Natural killer cell (primary cell): Measurements from ENCODE around the gene FARSA. TPM values are rescaled to one million over a fixed set of nuclear protein-coding genes. Genes with fewer than 3 reads are reported as not detected.
"Not testable (repeated sequence)": the region's sequence is repeated elsewhere in the genome, so short reads cannot be mapped to it uniquely, and the experiment has no call there.

ENCODE experiments used
- ATAC-seq, 3 donors: fragments of 150-1000 bp in 2 of 3; fragments of 200-7000 bp in 1 of 3; cut with Tn5 transposase; 1 replicate in 1 of 3; 2 replicates in 2 of 3; pipeline ENCODE4 v1.10.0; 2021; ENCODE audit warnings: mild to moderate bottlenecking in 2 of 3, moderate library complexity in 2 of 3
- DNase-seq, 2 donors: peaks; one replicate each; pipeline versions ENCODE4 v3.0.0 to v3.0.0-alpha.2; 2013 to 2021; ENCODE audit warnings: mixed read lengths in 1 of 2
- H3K27ac ChIP-seq: one replicate; pipeline ENCODE4 v1.5.1; 2013; ENCODE audit warnings: mild to moderate bottlenecking, low read length
- H3K27me3 ChIP-seq: one replicate; pipeline ENCODE4 v1.6.1; 2013; ENCODE audit warnings: low read length; ENCODE audit not compliant: control insufficient read depth, insufficient read depth
- H3K36me3 ChIP-seq: one replicate; pipeline ENCODE4 v1.6.1; 2013; ENCODE audit warnings: low read length; ENCODE audit not compliant: control insufficient read depth, insufficient read depth
- H3K4me1 ChIP-seq: one replicate; pipeline ENCODE4 v1.6.1; 2013; ENCODE audit warnings: low read length; ENCODE audit not compliant: control insufficient read depth, insufficient read depth
- H3K4me3 ChIP-seq: one replicate; pipeline ENCODE4 v1.5.1; 2013; ENCODE audit warnings: low read length
- H3K9me3 ChIP-seq: one replicate; pipeline ENCODE4 v1.6.1; 2013; ENCODE audit warnings: low read length; ENCODE audit not compliant: control insufficient read depth, insufficient read depth
- H3K27ac Mint-ChIP-seq, 2 donors: one replicate each; pipeline ENCODE4 v1.8.0; 2022; ENCODE audit warnings: mild to moderate bottlenecking in 2 of 2, mixed read lengths in 2 of 2, moderate library complexity in 1 of 2
- H3K27me3 Mint-ChIP-seq, 2 donors: one replicate each; pipeline ENCODE4 v1.8.0; 2022; ENCODE audit warnings: low read depth in 2 of 2, mixed read lengths in 2 of 2
- H3K36me3 Mint-ChIP-seq: one replicate; pipeline ENCODE4 v1.8.0; 2022; ENCODE audit warnings: mixed read lengths
- H3K4me1 Mint-ChIP-seq, 2 donors: one replicate each; pipeline ENCODE4 v1.8.0; 2022; ENCODE audit warnings: mixed read lengths in 2 of 2
- H3K4me3 Mint-ChIP-seq: one replicate; pipeline ENCODE4 v1.8.0; 2022; ENCODE audit warnings: mild to moderate bottlenecking, moderate library complexity, mixed read lengths
- H3K9me3 Mint-ChIP-seq, 2 donors: one replicate each; pipeline ENCODE4 v1.8.0; 2022; ENCODE audit warnings: mixed read lengths in 2 of 2
- WGBS: methylation state at CpG from one replicate; pipeline ENCODE4 v1.1.7; 2013; ENCODE audit warnings: missing lambda C conversion rate; ENCODE audit not compliant: insufficient coverage; 5-methylcytosine and 5-hydroxymethylcytosine counted together
- intact Hi-C: fragments of 100-400 bp; cut with micrococcal nuclease; formaldehyde crosslinking; loops from one replicate; pipeline ENCODE4 v1.14.2; 2022
- total RNA-seq, 4 donors: library from RNA; stranded (reverse); fragments of 120-200 nt in 1 of 4; gene quantifications; one replicate each; pipeline versions ENCODE4 v1.2.3 to v1.2.4, GENCODE V29; 2013 to 2022
- TF ChIP-seq, protein P1 (sequence below): fragments of 200-600 bp; IDR thresholded peaks from one replicate; pipeline ENCODE4 v1.8.0; 2022; ENCODE audit warnings: antibody characterized with exemption

FARSA gene
- total RNA-seq, 3 donors from 2014 or later (not counting 1 experiment from before 2014, with no cell fraction given): 29.3 to 34.5 (median 32.0) TPM

- Histone ChIP-seq H3K27ac (peak overlapping the region; percentile 72), H3K4me1 (peaks cover 18% of the 10 kb centered on the region), H3K36me3 (peaks cover 17% of the 10 kb centered on the region), H3K9me3 (no peaks in the 10 kb centered on the region), H3K27me3 (no peaks in the 10 kb centered on the region), H3K4me3 (peak overlapping the region; percentile 87)
- ATAC-seq (no peak), DNase-seq (no peak)
- intact Hi-C loops: loop anchor here (2.0 kb wide), 2 partner anchors 27 to 47 kb away; partner anchors contain the start of genes CALR and SYCE2
- H3K36me3 Mint-ChIP-seq: peaks cover 14% of the 10 kb centered on the region
- H3K4me3 Mint-ChIP-seq: peak overlapping the region; percentile 96
- H3K4me1 Mint-ChIP-seq: peaks cover 9 to 23% of the 10 kb centered on the region in 2 donors
- 12% methylated on average over 26 of the region's 26 CpGs for WGBS
- no peaks in the 10 kb centered on the region for H3K9me3 Mint-ChIP-seq
- no peaks in the 10 kb centered on the region for H3K27me3 Mint-ChIP-seq
- TF ChIP-seq, protein P1, sequence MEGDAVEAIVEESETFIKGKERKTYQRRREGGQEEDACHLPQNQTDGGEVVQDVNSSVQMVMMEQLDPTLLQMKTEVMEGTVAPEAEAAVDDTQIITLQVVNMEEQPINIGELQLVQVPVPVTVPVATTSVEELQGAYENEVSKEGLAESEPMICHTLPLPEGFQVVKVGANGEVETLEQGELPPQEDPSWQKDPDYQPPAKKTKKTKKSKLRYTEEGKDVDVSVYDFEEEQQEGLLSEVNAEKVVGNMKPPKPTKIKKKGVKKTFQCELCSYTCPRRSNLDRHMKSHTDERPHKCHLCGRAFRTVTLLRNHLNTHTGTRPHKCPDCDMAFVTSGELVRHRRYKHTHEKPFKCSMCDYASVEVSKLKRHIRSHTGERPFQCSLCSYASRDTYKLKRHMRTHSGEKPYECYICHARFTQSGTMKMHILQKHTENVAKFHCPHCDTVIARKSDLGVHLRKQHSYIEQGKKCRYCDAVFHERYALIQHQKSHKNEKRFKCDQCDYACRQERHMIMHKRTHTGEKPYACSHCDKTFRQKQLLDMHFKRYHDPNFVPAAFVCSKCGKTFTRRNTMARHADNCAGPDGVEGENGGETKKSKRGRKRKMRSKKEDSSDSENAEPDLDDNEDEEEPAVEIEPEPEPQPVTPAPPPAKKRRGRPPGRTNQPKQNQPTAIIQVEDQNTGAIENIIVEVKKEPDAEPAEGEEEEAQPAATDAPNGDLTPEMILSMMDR: no peak
- H3K27ac Mint-ChIP-seq: peak overlapping the region; percentile 90 to 93
Observed at GRCh38 chr19:12891553-12892021, 41.9 kb downstream of the FARSA start.

DNA sequence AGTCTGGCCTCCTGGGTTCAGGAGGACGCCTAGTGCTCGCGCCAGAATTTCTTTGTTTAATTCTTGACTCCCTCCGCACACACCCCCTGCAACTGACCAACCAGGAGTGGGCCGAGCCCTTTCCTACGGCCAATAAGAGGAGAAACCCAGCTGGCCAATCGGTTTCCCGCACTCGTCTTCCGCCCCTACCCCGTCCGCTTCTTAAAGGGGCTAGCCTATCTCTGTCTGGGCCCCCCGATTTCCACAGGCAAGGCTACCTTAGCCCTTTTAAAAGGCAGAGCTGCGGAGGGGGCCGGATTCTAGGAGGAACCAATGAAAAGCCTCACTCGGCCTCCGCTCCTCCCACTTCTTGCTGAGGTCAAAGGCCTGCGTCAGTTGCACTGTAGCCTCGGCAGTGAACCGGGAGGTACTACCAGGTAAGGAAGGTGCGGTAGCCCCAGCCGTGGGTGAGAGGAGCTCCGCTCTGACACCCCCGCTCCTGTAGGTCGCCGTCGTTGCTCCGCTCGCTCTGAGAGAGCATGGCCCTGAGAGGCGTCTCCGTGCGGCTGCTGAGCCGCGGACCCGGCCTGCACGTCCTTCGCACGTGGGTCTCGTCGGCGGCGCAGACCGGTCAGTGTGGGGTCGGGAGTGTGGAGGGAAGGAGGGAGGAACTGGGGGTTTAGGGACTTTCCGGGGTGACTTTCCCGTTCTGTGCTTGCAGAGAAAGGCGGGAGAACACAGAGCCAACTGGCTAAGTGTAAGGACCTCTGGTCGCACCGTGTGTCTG, 42.5 kb downstream of the FARSA start, which contains the start of gene GCDH:
TSS of gene GCDH (plus strand) at position 374 of the 766 bp plus-strand sequence. CDS start at position 519, 145 bp downstream.
- DNase-seq: peak; percentile 91 to 98
- Mint-ChIP-seq H3K27ac (peak within 1 kb of the TSS; percentile 90 to 93), H3K9me3 (no peaks in the 10 kb centered on the region), H3K4me1 (peaks cover 9 to 27% of the 10 kb centered on the region in 2 donors), H3K36me3 (peaks cover 14% of the 10 kb centered on the region), H3K4me3 (peak within 1 kb of the TSS; percentile 96), H3K27me3 (no peaks in the 10 kb centered on the region)
- WGBS: under 1% methylated on average over 49 of the region's 49 CpGs
- peaks cover 12% of the 10 kb centered on the region for H3K36me3 ChIP-seq
- TF ChIP-seq, protein P1: no peak
- intact Hi-C loops: loop anchor here (2.0 kb wide), 2 partner anchors 28 to 48 kb away; partner anchors contain the start of genes CALR and SYCE2
- peak; percentile 91 to 98 (median 93) for ATAC-seq
- no peaks in the 10 kb centered on the region for H3K27me3 ChIP-seq
- no peaks in the 10 kb centered on the region for H3K9me3 ChIP-seq
- peak within 1 kb of the TSS; percentile 72 for H3K27ac ChIP-seq
- H3K4me3 ChIP-seq: peak within 1 kb of the TSS; percentile 87
- H3K4me1 ChIP-seq: peaks cover 21% of the 10 kb centered on the region

DNA sequence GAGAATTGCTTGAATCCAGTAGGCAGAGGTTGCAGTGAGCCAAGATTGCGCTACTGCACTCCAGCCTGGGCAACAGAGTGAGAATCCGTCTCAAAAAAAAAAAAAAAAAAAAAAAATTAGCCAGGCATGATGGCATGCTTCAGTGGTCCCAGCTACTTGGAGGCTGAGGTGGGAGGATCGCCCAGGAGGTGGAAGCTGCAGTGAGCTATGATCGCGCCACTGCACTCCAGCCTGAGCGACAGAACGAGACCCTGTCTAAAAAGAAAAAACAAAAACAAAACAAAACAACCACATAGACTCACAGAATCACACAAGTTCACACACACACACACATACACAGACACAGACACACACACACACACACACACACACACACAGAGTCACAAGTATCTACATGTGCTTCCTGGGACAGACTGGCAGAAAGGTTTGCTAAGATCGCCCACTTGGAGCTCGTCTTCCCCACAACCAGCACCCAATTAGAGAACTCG, 43.2 kb downstream of the FARSA start:
- intact Hi-C loops: loop anchor here (2.0 kb wide), 2 partner anchors 28 to 48 kb away; partner anchors contain the start of genes CALR and SYCE2
- DNase-seq, H3K9me3 Mint-ChIP-seq, H3K27me3 Mint-ChIP-seq, H3K27me3 ChIP-seq, H3K9me3 ChIP-seq, ATAC-seq, H3K4me3 ChIP-seq: not testable (repeated sequence)
- Histone ChIP-seq H3K36me3 (peaks cover 12% of the 10 kb centered on the region), H3K27ac (peak overlapping the region; percentile 72), H3K4me1 (peaks cover 25% of the 10 kb centered on the region)
- H3K27ac Mint-ChIP-seq: peak overlapping the region; percentile 90 to 93
- H3K36me3 Mint-ChIP-seq: peaks cover 14% of the 10 kb centered on the region
- 48% methylated on average over 10 of the region's 10 CpGs for WGBS
- H3K4me1 Mint-ChIP-seq: peaks cover 10 to 27% of the 10 kb centered on the region in 2 donors
- H3K4me3 Mint-ChIP-seq: peak overlapping the region; percentile 96

DNA sequence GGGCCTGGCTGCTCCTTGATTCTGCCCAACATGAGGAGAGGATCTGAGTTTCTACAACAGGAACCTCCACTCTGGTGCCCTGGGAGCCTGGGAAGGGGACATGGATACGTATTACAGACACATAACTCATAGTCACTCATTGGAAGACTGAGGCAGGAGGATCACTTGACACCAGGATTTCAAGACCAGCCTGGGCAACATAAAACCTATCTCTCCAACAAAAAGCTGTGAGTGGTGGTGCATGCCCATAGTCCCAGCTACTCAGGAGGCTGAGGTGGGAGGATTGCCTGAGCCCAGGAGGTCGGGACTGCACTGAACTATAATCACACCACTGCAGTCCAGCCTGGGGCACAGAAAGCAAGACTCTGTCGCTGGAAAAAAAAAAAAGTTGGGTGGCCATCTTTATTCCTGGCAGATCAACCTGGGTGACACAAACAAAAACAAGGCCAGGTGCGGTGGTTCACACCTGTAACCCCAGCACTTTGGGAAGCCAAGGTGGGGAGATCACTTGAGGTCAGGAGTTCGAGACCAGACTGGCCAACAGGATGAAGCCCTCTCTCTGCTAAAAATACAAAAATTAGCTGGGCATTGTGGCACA, 45.4 kb downstream of the FARSA start:
- Mint-ChIP-seq H3K4me3 (no peak overlapping the region), H3K9me3 (no peaks in the 10 kb centered on the region), H3K27me3 (no peaks in the 10 kb centered on the region), H3K27ac (no peak overlapping the region), H3K36me3 (no peaks in the 10 kb centered on the region), H3K4me1 (peaks cover 15 to 35% of the 10 kb centered on the region in 2 donors)
- intact Hi-C loops: no loop called here
- DNase-seq: no peak
- Histone ChIP-seq H3K27ac (no peak overlapping the region), H3K27me3 (no peaks in the 10 kb centered on the region), H3K9me3 (peaks cover 11% of the 10 kb centered on the region), H3K36me3 (peaks cover under 1% of the 10 kb centered on the region), H3K4me1 (peaks cover 42% of the 10 kb centered on the region), H3K4me3 (no peak overlapping the region)
- WGBS: 80% methylated on average over 5 of the region's 5 CpGs
- ATAC-seq: no peak
- TF ChIP-seq, protein P1: no peak
